Left hindlimb (tissue), 1 donor: ENCODE results near the gene TPT1.
"Not testable (repeated sequence)": the region's sequence is repeated elsewhere in the genome, so short reads cannot be mapped to it uniquely, and the experiment has no call there.

Experiments used
- DNase-seq: peaks from one replicate; pipeline ENCODE4 v3.0.0-alpha.2; 2018

The TPT1 gene

DNA sequence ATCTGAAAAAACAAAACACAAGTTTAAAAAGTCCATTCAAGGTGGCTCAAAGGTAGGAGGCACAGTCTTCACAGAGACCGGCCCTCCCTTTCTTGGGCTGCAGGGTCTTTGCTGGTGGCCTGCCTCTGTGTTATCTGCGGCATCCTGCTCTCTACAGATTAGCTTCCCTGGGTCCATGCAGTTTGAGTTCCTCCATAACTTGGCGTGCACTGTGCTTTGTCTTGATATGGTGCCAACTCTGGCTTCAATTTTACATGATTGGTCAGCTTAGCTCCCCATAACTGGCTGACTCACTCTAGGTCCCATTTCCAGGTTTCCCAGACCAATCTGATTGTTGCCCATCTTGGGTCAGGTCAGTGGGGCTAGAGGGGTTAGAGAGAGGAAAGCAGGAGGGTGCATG, 41.8 kb downstream of the TPT1 start:
- DNase-seq = no peak

DNA sequence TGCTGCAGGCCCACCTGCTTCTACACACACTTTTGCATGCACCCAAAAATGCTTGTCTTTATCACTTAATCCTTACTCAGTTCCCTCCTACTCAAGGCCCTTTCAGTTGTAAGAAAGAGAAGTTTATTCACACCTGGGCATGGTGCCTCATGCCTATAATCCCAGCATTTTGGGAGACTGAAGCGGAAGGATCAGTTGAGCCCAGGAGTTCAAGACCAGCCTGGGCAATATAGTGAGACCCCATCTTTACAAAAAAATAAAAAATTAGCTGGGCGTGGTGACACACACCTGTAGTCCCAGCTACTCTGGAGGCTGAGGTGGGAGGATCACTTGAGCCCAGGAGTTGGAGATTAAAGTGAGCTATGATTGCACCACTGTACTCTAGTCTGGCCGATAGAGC, 42.4 kb downstream of the TPT1 start:
- DNase-seq = not testable (repeated sequence)

DNA sequence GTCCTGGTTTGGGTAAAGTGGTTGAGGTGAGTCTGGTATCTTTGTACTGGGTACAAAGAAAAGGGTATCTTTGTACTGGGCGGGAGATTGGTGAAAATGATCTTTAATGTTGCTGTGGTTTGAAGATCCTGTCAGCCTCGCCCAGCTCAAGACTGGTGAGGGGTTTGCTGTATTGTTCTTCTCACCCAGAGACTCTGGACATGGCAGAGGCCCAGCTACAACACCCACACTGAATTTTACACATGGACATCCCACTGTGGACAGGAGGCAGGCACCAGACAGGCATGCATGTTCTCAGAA, 42.8 kb downstream of the TPT1 start:
- DNase-seq = no peak

DNA sequence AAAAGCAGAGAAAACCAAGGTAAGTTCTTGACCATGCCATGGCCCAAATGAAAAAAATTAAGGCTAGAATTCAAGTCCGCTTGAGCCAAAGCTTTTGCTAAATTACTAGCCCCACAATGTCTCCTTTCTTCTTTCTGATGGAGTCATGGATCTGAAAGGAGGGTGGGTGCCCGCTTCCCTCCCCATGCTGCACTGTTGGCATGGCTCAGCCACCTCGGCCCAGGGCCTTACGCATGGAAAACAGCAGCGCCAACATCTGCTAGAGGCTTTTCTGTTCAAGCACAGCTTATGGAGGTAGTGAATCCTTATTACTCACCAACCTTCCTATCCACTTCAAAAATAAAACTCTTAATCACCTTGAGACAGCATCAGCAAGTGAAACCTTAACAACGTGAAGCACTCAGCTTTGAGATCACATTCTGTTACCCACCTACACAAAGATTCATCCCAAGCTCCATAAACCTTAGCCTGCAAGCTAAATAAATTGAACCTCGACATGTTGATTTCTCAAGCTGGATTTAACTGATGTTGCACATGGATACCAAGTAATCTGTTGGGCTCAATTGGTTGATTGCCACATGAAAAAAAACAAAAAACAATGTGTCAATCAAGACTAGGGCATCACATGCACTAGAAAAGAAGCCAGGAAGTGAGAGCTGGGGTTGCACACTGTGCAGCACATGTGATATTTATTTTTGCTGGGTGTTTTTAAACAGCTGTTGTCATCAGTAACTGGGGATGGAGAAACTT, 43.4 kb downstream of the TPT1 start:
- DNase-seq = no peak

DNA sequence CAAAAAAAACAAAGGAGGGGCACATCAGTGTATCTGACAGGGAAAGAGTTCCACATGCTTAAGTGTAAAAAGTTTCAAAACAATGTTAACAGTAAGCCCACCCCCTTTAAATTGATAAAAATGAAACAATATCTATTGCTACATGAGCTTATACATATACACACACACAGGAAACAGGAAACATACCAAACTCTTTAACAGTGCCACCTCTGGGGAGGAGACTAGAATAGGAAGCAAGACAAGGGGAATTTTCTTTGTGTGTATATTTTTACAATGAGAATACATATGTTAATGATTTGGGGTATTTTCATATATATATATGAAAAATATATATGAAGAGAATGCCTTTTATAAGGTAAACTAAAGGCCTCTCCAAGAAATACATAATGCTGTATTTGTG, 44.7 kb downstream of the TPT1 start:
- DNase-seq = no peak

DNA sequence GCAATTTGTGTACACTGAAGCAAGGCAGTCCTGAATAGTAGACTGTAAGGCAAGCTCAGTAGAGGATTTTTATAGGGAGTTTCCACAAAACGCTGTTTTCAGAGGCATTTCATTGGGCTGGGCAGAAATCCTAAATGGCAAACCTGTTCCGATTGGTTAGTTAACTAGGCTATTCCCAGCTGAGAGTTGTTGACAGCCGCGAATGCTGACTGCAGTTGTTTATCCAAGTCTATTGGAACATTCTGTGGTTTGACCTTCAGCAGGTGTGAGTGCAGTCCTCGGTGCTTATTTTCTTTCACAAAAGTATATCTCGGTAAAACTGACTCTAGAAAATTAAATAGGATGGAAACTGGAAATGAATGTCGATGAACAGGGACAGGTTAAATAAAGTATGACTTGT, 45.4 kb downstream of the TPT1 start:
- DNase-seq = no peak

DNA sequence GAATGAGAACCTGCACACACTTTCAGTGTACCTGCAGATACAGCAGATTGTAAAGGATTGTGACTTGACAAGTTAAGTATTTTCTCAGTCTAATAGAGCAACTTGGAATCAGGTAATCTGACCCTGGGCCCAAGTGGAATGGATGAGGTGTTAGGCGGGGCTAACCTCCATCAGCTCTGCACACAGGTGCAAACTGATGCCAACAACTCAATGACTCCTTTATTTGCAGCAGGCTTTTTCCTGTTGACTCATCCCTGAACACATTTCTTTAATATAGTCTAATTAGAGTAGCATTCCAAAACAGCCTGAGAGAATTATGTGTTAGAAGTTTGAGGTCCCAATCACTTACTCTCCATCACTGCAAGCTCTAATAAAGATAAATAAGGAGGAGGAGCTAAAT, 48.8 kb downstream of the TPT1 start:
- no peak for DNase-seq

DNA sequence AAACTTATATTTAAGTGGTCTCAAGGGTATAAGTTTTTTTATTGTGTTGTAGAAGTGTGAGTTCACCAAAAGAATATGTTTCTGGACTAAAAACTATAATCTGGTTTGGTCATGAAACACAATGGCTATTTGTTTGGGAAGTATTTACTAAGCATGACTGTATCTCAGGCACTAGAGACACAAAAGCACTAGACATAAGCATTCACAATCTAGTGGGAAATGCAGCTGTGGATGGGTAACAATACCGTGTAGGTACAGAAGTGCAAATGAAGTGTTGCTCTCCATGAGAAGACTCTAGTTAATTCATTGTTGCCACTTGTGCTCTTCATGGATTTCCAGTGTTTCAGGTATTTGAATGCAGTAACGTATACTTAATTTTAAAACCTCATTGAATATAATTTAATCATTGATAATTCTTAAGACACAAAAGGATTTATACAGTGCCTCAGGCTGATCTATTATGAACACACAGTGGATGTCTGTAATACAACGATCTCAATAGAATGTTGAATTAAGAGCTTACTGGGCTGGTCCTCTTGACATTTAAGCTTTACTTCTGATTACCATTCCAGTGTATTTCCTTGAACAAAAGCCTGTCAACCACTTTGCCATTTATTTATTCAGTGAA, 50.9 kb downstream of the TPT1 start:
- no peak for DNase-seq
